Prostate gland (tissue), 2 donors: ENCODE results near the gene XXYLT1. TPM values are rescaled to one million over a fixed set of nuclear protein-coding genes. Genes with fewer than 3 reads are reported as not detected.

ENCODE experiments used
- DNase-seq: peaks from one replicate; pipeline ENCODE4 v3.0.0-alpha.2; 2019; ENCODE audit warnings: low spot score
- H3K27ac ChIP-seq, 2 donors: fragments of 200-600 bp; sonication (generic); 2 replicates each; pipeline ENCODE4 v1.5.1; 2017 to 2019
- H3K27me3 ChIP-seq: fragments of 200-600 bp; sonication (generic); replicated peaks from 2 replicates; pipeline ENCODE4 v1.5.1; 2019; ENCODE audit not compliant: insufficient read depth
- H3K36me3 ChIP-seq, 2 donors: fragments of 200-600 bp; sonication (generic); 1 replicate in 1 of 2; 2 replicates in 1 of 2; pipeline versions ENCODE4 v1.5.1 to v1.8.1; 2017 to 2019
- H3K4me1 ChIP-seq: fragments of 200-600 bp; sonication (generic); replicated peaks from 2 replicates; pipeline ENCODE4 v1.5.1; 2019
- H3K4me3 ChIP-seq, 2 donors: fragments of 200-600 bp; sonication (generic); 2 replicates each; pipeline ENCODE4 v1.5.1; 2017 to 2019
- H3K9me3 ChIP-seq: fragments of 200-600 bp; sonication (generic); 2 replicates; pipeline ENCODE4 v1.5.1; 2017
- CTCF ChIP-seq, 4 experiments: fragments of 200-600 bp in 2 of 4; fragments of 450-650 bp in 2 of 4; sonication (generic) in 2 of 4; IDR thresholded peaks; 1 replicate in 3 of 4; 2 replicates in 1 of 4; pipeline ENCODE4 v1.5.1; 2016 to 2019; ENCODE audit warnings: antibody characterized with exemption in 4 of 4, mild to moderate bottlenecking in 2 of 4, moderate library complexity in 2 of 4
- POLR2A ChIP-seq: fragments of 450-650 bp; IDR thresholded peaks from one replicate; pipeline ENCODE4 v1.6.1; 2016; ENCODE audit warnings: antibody characterized with exemption, mild to moderate bottlenecking
- POLR2AphosphoS5 ChIP-seq: sonication (generic); formaldehyde crosslinking; IDR thresholded peaks from one replicate; pipeline ENCODE4 v1.6.1; 2017; ENCODE audit warnings: antibody characterized with exemption
- WGBS: methylation state at CpG from one replicate; pipeline ENCODE4 v1.1.5; 2018; 5-methylcytosine and 5-hydroxymethylcytosine counted together
- intact Hi-C: fragments of 100-400 bp; cut with DNase I; formaldehyde crosslinking; loops from one replicate; pipeline ENCODE4 v1.14.2; 2022
- total RNA-seq, 2 donors: library from RNA; depleted of rRNA; stranded (reverse); fragments of >200 nt; gene quantifications; one replicate each; pipeline ENCODE4 v1.1.0, GENCODE V29; 2016

Gene XXYLT1
- total RNA-seq, 2 donors from 2014 or later = 14.9 to 22.7 TPM

DNA sequence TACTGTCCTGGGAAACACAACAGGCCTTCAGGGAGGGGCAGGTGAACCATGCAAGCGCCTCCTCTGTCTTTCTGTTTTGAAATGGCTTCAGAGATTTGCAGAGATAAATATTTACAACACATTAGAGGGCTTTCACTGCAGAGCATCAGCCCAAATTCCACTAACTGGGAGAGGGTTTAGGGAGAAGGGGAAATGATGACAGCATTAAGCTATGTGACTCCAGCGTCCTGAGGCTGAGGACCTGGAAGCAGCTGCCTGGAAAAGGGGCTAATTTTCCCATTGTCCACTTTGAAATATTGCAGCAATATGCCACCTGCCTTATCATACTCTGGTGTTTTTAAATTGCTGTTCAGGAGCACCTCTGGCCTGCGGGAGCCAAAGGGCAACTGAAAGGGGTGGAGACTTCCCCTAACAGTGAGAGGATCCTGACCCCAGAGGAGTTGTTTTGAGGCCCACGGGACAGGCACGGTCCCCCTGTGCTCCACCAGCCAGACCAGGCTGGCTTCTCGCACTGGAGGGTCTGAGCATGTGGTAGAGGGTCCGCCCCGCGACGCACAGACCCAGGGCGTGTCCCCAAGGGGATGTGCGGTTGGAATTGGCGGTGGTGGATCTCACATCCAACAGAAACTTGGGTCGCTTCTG lies 110.6 kb downstream of the XXYLT1 start:
- Histone ChIP-seq H3K9me3 (no peaks in the 10 kb centered on the region), H3K36me3 (no peaks in the 10 kb centered on the region), H3K27me3 (no peaks in the 10 kb centered on the region), H3K27ac (peak overlapping the region in 1 of 2 donors; percentile 56), H3K4me1 (no peaks in the 10 kb centered on the region), H3K4me3 (no peak overlapping the region)
- WGBS = 80% methylated on average over 14 of the region's 14 CpGs
- no peak for TF ChIP-seq POLR2A
- TF ChIP-seq CTCF (IDR thresholded peaks at IDR 0.05) = no peak
- TF ChIP-seq POLR2AphosphoS5 = no peak
- DNase-seq = no peak
- intact Hi-C loops = no loop called here

GRCh38 chr3:195159814-195160165 lies 111.2 kb downstream of the XXYLT1 start:
- H3K4me1 ChIP-seq = peaks cover 2% of the 10 kb centered on the region
- DNase-seq = no peak
- no peak overlapping the region for H3K27ac ChIP-seq
- intact Hi-C loops = loop anchor here (10.0 kb wide), 1 partner anchor 45 kb away; no protein-coding TSS in a partner anchor
- H3K4me3 ChIP-seq = no peak overlapping the region
- WGBS = 62% methylated on average over 6 of the region's 6 CpGs
- no peaks in the 10 kb centered on the region for H3K9me3 ChIP-seq
- H3K36me3 ChIP-seq = no peaks in the 10 kb centered on the region
- no peaks in the 10 kb centered on the region for H3K27me3 ChIP-seq
- no peak for TF ChIP-seq CTCF (IDR thresholded peaks at IDR 0.05)
- TF ChIP-seq POLR2AphosphoS5 = no peak
- TF ChIP-seq POLR2A = no peak

- no peak for DNase-seq
- H3K4me1 ChIP-seq = peaks cover 7% of the 10 kb centered on the region
- no peak for TF ChIP-seq POLR2A
- no peak for TF ChIP-seq POLR2AphosphoS5
- TF ChIP-seq CTCF (IDR thresholded peaks at IDR 0.05) = no peak
- H3K27ac ChIP-seq = no peak overlapping the region
- no peak overlapping the region for H3K4me3 ChIP-seq
- no peaks in the 10 kb centered on the region for H3K9me3 ChIP-seq
- intact Hi-C loops = loop anchor here (10.0 kb wide), 1 partner anchor 46 kb away; no protein-coding TSS in a partner anchor
- no peaks in the 10 kb centered on the region for H3K36me3 ChIP-seq
- WGBS = 88% methylated on average over 10 of the region's 10 CpGs
- H3K27me3 ChIP-seq = no peaks in the 10 kb centered on the region
These were observed 111.7 kb downstream of the XXYLT1 start for GRCh38 chr3:195159117-195159813.

- H3K36me3 ChIP-seq = no peaks in the 10 kb centered on the region
- H3K4me1 ChIP-seq = peaks cover 22% of the 10 kb centered on the region
- H3K4me3 ChIP-seq = no peak overlapping the region
- no peak for DNase-seq
- no peaks in the 10 kb centered on the region for H3K27me3 ChIP-seq
- intact Hi-C loops = loop anchor here (10.0 kb wide), 1 partner anchor 48 kb away; no protein-coding TSS in a partner anchor
- TF ChIP-seq POLR2AphosphoS5 (no peak), CTCF (IDR thresholded peaks at IDR 0.05) (no peak), POLR2A (no peak)
- no peaks in the 10 kb centered on the region for H3K9me3 ChIP-seq
- peak overlapping the region in 1 of 2 donors; percentile 82 for H3K27ac ChIP-seq
- WGBS = 82% methylated on average over 20 of the region's 20 CpGs
These were observed 114.6 kb downstream of the XXYLT1 start for GRCh38 chr3:195156286-195156890.
